ENCODE measurements around the gene EPGN. TPM values are rescaled to one million over a fixed set of nuclear protein-coding genes. Genes with fewer than 3 reads are reported as not detected.

EPGN gene
- total and polyA plus RNA-seq, 10 donors = 0.05 to 1.2 (median 0.46) TPM; not detected in 7

DNA sequence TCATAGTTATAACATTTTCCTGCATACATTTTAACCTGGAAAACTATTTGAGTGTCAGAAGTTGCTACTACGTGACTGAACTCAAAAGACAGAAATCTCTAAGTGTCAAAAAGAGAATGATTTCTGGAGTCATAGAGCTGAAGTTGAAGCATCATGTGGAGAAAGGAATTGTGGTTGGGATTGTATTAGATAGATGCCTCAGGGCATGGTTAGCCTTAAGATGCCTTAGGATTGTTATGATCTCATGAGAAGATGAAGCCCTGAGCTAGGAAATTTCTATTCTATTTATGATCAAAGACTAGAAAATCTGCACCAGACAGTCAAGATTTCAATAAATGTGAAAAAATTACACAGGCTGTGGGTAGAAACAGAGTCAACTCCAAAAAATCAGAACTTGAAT, 20.2 kb downstream of the EPGN start:
- Histone ChIP-seq H3K4me3 (no peak overlapping the region), H3K4me1 (no peaks in the 10 kb centered on the region), H3K36me3 (no peaks in the 10 kb centered on the region), H3K27ac (no peak overlapping the region), H3K27me3 (replicated peaks in 1 of 7) (peaks cover 0 to 9% (median 0%) of the 10 kb centered on the region in 7 donors), H3K9me3 (no peaks in the 10 kb centered on the region)
- 75 to 88% (median 77%) methylated on average over 1 of the region's 1 CpG for WGBS, 5 donors
- no peak for TF ChIP-seq POLR2A (IDR thresholded peaks at IDR 0.05)
- TF ChIP-seq POLR2AphosphoS5 (IDR thresholded peaks at IDR 0.05) = no peak
- no peak for TF ChIP-seq CTCF (IDR thresholded peaks at IDR 0.05 in 8 of 11, conservative IDR thresholded peaks at IDR 0.05 in 3 of 11)
- DNase-seq = no peak
- intact Hi-C loops (cut with DNase I; ENCODE audit: low total_unique reads) = no loop called here

DNA sequence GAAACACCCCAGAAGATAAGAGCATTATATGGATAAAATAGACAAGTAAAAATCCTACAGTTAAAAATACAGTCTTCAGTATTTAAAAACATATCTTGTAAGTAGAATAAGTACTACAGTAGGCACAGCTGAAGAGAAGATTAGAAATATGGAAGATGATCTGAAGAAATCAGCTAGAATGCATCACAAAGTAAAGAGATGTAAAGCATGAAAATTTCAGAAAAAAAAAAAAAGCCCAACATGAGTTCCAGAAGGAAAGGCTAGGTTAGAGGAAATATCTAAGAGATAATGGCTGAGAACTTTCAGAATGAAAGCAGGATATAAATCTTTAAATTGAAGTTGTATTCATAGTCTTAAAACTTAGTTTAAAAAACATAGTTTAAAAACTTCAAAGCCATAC, 21.0 kb downstream of the EPGN start:
- intact Hi-C loops (cut with DNase I; ENCODE audit: low total_unique reads) = no loop called here
- no peaks in the 10 kb centered on the region for H3K4me1 ChIP-seq
- no peaks in the 10 kb centered on the region for H3K36me3 ChIP-seq
- no peak overlapping the region for H3K4me3 ChIP-seq
- no peak overlapping the region for H3K27ac ChIP-seq
- H3K9me3 ChIP-seq = no peaks in the 10 kb centered on the region
- peaks cover 0 to 9% (median 0%) of the 10 kb centered on the region in 7 donors for H3K27me3 ChIP-seq (replicated peaks in 1 of 7)
- DNase-seq = no peak
- TF ChIP-seq POLR2A (IDR thresholded peaks at IDR 0.05) (no peak), POLR2AphosphoS5 (IDR thresholded peaks at IDR 0.05) (no peak), CTCF (IDR thresholded peaks at IDR 0.05 in 8 of 11, conservative IDR thresholded peaks at IDR 0.05 in 3 of 11) (no peak)

DNA sequence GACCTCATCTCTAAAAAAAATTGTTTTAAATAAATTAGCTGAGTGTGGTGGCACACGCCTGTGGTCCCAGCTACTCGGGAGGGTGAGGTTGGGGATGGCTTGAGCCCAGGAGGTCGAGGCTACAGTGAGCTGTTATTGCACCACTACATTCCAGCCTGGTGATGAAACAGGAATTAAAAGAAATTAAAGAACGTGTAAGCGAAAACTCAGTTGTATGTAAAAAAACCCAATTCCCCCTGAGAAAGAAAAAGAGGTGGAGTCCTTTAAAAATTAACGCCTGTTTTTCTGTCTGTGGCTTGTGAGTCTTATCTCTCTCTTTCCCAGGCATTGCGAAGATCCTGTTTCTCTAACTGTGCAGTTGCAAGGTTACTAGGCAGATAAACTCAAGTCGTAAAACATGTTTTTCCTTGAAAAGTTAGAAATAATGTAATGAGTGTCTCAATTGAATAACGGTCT, 22.1 kb downstream of the EPGN start:
- Histone ChIP-seq H3K36me3 (no peaks in the 10 kb centered on the region), H3K9me3 (no peaks in the 10 kb centered on the region), H3K27ac (peak overlapping the region in 1 of 8 donors; percentile 6), H3K27me3 (replicated peaks in 1 of 7) (peaks cover 0 to 1% (median 0%) of the 10 kb centered on the region in 7 donors), H3K4me1 (no peaks in the 10 kb centered on the region), H3K4me3 (no peak overlapping the region)
- DNase-seq = no peak
- WGBS, 5 donors = 32 to 51% (median 40%) methylated on average over 9 of the region's 9 CpGs
- intact Hi-C loops (cut with DNase I; ENCODE audit: low total_unique reads) = no loop called here
- no peak for TF ChIP-seq CTCF (IDR thresholded peaks at IDR 0.05 in 8 of 11, conservative IDR thresholded peaks at IDR 0.05 in 3 of 11)
- TF ChIP-seq POLR2A (IDR thresholded peaks at IDR 0.05) = no peak
- no peak for TF ChIP-seq POLR2AphosphoS5 (IDR thresholded peaks at IDR 0.05)

GRCh38 chr4:74331252-74331651, 23.0 kb downstream of the EPGN start:
- no peak for DNase-seq
- Histone ChIP-seq H3K9me3 (no peaks in the 10 kb centered on the region), H3K36me3 (no peaks in the 10 kb centered on the region), H3K27me3 (replicated peaks in 1 of 7) (no peaks in the 10 kb centered on the region), H3K4me1 (peaks cover 0 to 7% (median 0%) of the 10 kb centered on the region in 6 donors), H3K4me3 (no peak overlapping the region), H3K27ac (no peak overlapping the region)
- WGBS, 5 donors = 60 to 86% (median 70%) methylated on average over 2 of the region's 2 CpGs
- TF ChIP-seq POLR2A (IDR thresholded peaks at IDR 0.05) (no peak), CTCF (IDR thresholded peaks at IDR 0.05 in 8 of 11, conservative IDR thresholded peaks at IDR 0.05 in 3 of 11) (no peak), POLR2AphosphoS5 (IDR thresholded peaks at IDR 0.05) (no peak)
- intact Hi-C loops (cut with DNase I; ENCODE audit: low total_unique reads) = no loop called here
